Colon (tissue), 2 donors: Measurements from ENCODE around the gene LIMS4.
A peak's percentile ranks its signal among the peaks of the same experiment; 100 is the strongest.
"Not testable (repeated sequence)": the region's sequence is repeated elsewhere in the genome, so short reads cannot be mapped to it uniquely, and the experiment has no call there.

Source experiments
- FAIRE-seq: peaks from 2 replicates; lab custom pipeline; 2012; peaks lifted over from hg19 to GRCh38; lab: Jason Lieb, UNC
- donor health status: control.
- donor health status: control.

Gene LIMS4, protein sequence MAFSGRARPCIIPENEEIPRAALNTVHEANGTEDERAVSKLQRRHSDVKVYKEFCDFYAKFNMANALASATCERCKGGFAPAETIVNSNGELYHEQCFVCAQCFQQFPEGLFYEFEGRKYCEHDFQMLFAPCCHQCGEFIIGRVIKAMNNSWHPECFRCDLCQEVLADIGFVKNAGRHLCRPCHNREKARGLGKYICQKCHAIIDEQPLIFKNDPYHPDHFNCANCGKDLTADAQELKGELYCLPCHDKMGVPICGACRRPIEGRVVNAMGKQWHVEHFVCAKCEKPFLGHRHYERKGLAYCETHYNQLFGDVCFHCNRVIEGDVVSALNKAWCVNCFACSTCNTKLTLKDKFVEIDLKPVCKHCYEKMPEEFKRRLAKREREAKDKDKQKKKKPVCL

DNA sequence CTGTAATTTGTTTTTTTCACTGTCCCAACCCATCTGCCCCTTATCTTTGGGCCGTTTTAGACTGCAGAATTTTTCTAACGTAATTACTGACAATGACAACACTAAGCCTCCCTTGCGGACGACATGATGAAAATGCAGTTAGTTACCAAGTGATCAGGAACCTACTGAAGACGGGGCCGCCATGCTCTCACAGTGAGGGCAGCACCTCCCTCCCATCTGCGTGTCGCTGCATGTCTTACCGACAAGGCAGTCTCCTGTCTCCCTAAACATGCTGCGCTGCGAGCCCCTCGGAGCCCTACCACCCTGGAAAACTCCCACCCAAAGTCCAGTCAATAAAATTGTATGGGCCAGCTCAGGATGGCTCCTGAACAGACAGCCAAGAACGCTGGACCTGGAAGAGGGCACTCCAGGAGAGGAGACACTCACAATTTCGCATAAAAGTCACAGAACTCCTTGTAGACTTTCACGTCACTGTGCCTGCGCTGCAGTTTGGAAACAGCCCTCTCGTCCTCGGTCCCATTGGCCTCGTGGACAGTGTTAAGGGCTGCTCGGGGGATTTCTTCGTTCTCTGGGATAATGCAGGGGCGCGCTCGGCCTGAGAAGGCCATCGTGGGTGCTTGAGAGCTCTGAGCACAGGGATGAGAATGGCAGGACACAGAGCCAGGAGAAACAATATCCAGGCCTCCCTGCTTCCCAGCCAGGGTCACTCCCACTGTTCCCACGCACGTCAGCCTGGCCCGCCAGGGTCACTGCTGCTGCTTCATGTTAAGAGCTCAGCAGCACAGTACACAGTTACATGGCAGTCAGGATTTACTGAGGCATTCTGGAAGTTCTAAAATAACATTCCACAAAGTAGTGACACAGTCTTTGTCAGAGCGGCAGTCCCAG, at the start of gene LIMS4:
TSS of gene LIMS4 (minus strand) at position 646 of the 888 bp plus-strand sequence. CDS start at position 608, 38 bp downstream.
- not testable (repeated sequence) for FAIRE-seq

DNA sequence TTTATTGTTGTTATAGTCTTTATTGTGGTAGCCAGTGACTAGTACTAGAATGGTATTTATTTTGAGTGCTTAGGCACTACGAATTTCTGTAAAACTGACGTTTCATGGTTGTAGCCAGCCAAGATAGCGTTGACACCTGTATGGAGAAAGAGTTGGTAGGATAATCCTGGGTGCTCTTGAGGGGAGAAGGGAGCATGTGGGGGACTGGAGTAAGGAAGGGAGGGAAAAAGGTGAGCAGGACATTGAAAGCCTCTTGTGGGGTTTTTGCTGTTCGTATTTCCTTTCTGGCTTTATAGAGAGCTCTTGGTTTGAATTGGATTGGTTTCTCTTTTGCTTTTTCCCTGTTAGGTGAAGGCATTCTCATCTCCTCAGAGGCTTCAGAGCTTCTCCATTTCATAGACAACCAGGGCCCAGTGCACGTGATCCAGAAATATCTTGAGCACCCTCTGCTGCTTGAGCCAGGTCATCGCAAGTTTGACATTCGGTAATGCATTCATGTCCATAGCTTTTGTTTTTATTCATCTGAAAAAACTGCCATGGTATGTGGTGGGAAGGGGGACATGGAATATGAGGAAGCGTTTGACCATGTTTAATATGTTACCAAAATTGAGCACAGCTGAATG, 27.2 kb upstream of the LIMS4 start:
- FAIRE-seq, result not testable (repeated sequence)

DNA sequence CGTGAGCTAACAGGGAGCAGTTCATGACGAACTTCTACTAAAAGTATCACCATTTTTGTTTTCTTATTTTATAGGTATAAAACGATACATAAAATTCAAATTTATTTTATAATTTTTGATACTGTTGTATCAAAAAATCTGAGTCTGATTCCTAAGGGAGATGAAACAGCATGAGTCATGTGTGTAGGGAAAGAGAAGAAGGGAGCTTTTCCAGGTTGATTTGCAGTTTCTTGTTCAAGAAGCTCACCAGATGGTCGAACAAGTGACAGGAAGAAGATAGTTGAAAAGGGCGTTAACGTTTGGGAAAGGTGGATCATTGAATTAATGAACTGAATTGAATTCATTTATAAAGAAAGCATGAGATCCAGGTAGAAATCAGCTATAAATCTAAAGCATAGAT, 23.4 kb upstream of the LIMS4 start:
- FAIRE-seq, result not testable (repeated sequence)

DNA sequence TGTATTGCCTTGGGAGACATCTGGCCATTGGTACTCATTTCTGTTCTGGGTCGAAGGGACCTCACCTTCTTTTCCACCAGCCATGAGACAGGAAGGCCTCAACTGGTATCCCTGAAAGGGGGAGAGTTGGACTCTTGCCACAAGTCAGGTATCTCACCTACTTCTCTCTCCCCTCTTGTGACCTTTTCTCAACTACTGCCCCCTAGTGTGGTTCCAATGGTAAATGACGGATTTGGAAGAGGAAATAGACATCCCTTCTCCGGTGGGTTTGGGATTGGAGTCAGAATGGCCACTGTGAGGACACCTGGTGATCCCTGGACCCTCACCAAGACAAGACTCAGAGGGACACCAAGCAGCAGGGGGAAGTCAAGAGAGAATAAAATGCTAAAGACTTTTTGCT, 21.9 kb upstream of the LIMS4 start:
- FAIRE-seq, result not testable (repeated sequence)

DNA sequence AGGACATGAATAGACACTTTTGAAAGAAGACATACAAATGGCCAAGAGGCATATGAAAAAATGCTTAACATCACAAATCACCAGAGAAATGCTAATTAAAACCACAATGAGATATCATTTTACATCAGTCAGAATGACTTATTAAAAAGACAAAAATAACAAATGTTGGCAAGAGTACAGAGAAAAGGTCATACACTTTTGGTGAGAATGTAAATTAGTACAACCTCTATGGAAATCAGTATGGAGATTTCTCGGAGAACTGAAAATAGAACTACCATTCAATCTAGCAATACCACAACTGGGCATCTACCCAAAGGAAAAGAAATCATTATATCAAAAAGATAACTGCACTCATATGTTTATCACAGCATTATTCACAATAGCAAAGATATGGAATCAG, 16.4 kb upstream of the LIMS4 start:
- peak; percentile 93 for FAIRE-seq

DNA sequence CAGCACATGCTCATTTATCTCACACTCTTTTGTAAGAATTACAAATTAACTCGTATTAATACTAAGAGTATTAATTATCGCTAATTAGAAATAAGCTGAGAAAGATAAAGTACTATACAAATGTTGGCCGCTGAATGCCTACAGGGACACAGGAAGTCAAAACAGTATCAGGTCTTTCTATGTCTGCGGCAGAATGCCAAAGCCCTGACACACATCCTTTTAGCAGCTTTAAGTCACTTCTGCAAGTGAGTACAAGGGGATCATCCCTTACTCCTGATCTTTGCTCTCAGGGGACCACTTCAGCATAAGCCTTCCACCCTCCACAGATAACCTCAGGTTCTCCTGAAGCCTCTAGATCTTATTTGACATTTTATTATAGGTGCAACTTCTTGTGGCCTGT, 10.1 kb upstream of the LIMS4 start:
- not testable (repeated sequence) for FAIRE-seq

DNA sequence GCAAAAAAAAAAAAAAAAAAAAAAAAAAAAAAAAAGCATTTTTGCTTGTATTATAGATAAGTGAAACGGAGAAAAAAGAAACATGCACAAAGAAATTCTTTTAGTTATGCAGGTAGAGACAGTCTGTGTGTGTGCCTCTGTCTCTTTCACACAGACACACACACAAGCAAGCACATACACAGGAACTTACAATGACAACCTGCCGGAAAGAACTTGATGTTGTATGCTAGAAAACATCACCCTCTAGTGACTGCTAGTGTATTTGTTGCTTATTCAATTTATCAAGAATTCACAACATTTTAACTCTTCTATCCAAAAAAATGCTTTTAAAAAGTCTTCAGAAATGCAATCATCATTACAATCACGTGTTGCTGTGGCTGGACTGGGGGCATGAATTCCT, 8.6 kb upstream of the LIMS4 start:
- FAIRE-seq, result not testable (repeated sequence)

DNA sequence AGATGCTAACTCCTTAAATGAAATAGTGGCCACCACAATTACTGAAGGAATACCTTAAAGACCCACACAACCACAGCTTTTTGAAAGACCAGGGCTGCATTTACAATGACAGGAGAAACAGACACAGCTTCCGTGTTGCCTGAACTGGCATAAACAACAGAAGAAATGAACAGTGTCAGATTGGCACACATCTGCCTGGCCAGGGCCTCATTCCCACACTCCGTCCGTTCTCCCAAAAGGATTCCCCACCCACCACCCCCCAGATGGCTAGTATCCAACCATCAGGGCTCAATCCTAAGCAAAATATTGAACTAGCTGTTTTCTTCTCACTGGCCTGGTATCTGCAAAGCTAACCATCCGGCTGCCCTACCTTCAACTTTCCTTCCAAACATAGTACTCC, 7.5 kb upstream of the LIMS4 start:
- FAIRE-seq, result not testable (repeated sequence)

DNA sequence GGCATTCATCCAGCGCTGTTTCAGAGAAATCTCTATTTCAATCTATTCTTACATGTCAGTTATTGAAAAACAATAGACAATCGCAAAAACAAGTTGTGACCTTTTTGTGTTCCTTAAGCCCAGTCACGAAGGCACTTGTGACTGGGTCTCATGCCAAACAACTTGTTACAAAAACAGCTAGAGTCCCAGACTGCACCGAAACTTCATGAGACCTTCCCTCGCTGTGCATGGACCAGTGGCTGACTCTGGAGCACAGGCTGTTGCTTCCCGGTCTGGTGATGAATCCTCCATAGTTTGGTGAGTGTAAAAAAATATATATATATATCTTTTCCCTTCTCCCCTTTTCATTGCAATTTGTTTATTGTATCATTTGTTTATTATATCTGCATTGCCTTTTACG, 4.8 kb upstream of the LIMS4 start:
- FAIRE-seq, result not testable (repeated sequence)

DNA sequence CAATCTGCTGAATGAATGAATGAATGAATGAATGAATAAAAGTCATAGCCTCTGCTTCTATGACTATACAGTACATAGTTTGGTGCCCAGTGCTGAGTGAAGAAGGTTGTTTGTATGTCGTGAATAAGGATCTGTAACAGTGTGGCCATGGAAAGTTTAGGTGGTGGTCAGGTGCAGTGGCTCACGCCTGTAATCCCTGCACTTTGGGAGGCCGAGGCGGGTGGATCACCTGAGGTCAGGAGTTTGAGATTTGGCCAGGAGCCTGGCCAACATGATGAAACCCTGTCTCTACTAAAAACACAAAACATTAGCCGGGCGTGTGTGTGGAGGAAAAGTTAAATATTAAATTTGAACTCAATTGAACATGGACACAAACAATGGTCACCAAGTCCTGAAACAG, 4.3 kb upstream of the LIMS4 start:
- not testable (repeated sequence) for FAIRE-seq

DNA sequence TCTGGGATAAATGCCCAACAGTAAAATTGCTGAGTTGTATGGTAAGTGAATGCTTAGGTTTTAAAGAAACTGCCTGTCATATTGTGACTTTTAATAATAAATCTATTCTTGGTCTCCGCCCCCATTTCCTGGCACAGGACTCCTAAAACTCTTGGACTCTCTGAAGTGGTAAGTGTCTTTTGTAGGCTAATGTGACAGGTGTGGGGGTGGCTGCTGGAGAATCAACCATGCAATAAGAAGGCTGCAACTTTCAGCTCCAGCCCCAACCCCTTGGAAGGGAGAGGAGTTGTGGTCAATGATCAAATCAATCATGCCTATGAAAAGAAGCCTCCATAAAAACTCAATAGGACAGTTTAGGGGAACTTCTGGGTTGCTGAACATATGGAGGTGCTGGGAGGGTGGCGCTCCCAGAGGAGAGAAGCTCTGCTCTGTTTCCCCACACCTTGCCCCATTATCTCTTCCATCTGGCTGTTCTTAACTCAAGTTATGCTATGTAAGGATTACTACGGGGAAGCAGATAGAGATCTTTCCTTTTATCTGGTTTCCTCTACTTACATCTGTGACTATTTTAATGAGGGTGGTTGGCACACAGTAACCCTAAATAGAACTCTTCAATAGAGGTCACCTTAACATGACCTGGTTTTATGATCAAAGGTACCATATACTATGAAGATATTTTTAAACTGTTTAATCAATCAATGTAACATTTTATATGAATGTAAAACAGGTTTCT, 3.2 kb upstream of the LIMS4 start:
- not testable (repeated sequence) for FAIRE-seq

DNA sequence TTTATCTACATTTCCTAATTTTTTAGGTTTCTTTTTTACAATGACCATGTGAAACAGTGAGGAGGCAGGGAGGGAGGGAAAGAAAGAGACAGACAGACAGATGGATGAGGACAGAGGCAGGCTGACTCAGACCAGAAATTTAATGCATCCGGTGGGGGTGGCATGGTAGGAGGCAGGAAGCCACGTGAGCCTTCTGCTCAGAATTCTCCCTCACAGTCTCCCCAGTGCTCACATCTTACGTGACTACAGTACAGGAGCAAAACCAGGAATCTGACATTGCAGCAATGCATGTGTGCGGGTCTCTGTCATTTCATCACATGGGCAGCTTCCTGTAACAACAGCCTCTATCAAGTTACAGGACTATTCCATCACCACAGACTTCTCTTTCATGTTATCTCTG, 2.3 kb upstream of the LIMS4 start:
- not testable (repeated sequence) for FAIRE-seq

DNA sequence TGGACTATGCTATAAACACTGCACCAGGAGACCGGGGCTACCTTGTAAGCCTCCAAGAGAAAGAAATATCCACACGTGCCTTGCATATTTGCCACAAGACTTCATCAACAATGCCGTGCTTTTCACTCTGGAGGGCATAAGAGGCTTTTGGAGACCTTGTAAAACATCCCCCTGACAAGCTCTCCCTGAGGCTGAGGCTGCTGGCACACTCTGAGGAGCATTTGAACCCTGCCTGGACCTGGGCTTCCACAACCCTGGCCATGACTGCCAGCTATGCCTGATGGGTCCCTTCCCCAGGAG, 393 bp upstream of the LIMS4 start:
- FAIRE-seq, result not testable (repeated sequence)

DNA sequence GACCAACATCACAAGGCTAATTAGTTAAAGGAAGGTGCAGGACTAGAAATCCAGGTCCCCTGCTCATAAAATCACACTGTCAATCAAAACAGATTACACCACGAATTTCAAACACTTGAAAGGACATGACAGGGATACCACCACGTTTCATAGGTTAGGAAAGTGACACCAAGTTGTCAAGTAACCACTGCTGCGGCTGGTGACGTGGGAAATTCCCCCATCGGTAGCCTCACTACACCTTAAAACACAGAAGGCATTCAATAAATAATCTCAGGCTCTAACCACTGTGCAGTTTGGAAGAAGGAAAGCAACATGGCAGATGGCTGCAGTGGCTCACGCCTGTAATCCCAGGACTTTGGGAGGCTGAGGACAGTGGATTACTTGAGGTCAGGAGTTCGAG, 3.7 kb downstream of the LIMS4 start:
- not testable (repeated sequence) for FAIRE-seq

DNA sequence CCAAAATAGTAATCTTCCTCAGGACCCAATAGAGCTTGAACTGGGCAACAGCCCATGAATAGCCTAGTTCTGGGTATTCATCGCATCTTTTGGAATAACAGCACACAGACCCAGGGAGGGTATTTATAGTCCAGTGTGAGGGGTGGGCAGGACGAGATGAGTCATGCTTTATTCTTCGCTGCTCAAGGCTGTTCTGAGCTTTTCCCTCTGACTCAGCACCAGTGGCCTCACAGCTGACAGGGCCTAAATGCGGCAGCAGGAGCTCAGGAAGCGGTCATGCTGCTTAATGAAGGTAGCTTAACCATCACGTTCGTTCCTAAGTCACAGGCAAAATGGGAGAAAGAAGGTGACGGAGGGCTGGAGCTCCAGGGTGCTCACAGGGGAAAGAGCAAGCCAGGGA, 7.3 kb downstream of the LIMS4 start:
- FAIRE-seq, result not testable (repeated sequence)

DNA sequence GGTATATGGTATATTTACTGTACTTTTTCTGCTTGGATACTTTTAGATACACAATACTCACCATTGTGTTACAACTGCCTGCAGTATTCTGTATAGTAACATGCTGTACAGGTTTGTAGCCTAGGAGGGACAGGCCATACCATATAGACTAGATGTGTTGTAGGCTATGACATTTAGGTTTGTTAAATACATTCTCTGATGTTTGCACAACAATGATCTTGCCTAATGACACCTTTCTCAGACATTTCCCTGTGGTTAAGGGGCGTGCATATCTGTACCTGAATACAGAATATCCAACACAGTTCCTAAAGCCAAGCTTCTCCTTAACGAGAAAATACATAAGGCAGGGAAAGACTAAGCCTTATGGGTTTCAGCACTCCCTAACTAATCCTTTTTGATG, 10.2 kb downstream of the LIMS4 start:
- not testable (repeated sequence) for FAIRE-seq

DNA sequence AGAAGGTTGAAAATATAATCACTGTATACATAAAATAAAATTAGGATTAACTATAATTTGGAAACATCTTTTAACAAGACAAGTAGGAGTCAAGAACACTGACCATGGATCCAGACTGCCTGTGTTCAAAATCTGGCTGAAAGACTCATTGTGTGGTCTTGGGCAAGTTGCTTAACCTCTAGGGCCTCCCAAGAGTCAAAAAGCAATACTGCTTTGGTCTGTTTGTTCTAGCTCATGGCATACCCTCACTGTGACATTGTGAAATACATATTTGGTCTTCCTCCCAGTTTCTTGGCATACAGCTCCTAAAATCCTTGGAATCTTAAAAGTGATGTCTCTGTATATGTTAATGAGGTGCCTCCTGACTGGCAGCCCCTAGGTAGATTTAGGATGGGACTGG, 12.3 kb downstream of the LIMS4 start:
- FAIRE-seq, result not testable (repeated sequence)

DNA sequence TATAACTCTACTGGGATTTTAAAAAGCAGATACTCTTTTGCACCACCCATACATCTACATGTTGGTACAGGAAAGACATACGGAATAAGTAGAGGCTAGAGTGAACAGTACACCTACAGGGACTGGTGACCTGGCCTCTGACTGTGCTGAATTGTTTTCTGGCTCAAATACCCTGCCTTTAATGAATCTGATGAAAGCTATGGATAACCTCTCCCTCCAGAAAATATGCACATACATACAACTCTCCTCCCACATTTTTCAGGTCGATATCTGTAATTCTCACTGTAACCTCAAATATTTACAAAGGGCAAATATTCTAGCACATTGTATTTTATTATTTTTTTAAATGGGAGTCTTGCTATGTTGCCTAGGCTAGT, 15.4 kb downstream of the LIMS4 start:
- FAIRE-seq, result not testable (repeated sequence)

DNA sequence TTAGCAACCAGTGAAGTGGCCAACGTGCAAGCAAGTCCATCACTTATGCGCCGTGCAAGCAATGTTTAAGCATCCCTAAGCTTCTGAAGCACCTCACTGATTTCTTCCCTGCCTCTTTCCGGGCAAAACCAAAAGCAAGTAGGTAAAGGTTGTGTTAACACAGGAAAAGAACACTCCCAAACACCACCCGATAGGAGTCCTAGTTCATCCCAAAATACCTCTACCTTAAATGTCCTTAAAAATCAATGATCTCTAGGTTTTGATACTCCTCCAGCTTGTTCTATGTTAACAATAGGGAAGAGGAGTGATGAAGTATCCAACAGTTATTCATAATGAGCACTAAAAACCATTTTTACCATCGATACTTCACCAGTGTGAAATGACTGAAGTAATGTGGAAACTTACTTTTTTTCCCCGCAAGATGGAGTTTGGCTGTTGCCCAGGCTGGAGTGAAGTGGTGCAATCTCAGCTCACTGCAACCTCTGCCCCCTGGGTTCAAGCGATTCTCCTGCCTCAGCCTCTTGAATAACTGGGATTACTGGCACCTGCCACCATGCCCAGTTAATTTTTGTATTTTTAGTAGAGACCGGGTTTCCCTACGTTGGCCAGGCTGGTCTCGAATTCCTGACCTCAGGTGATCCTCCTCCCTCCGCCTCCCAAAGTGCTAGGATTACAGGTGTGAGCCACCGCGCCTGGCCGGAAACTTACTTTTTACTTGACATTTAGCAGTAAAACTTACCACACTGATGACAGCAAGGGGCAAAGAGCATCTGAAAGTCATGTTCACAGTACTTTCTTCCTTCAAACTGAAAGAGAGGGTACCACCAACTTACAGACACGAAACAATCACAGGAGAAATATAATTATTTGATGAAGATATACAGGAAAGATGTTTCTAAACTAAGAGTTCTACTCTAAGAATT, 16.1 kb downstream of the LIMS4 start:
- not testable (repeated sequence) for FAIRE-seq

DNA sequence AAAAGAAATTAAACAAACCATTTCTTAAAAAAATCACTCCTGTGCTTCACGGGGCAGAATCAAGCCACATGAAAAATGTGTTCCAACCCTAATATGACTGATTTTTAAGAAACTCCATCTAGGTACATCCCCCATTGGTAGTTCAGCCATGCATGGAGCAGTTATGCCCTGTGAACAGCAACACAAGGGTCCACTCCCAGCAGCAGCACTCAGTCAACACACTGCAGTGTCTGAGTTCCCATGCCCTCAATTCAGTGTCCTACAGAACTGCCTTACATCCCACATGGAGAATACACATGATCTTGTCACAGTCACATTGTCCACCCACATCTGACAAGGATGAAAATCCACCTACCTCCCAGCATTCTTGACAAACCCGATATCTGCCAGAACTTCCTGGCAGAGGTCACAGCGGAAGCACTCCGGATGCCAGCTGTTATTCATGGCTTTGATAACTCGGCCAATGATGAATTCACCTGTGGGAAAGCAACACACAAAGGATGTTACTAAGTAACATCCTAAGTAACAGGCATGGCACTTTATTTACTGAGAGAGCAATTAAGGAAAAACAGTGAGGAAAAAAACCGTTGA, 17.4 kb downstream of the LIMS4 start:
- FAIRE-seq, result not testable (repeated sequence)

DNA sequence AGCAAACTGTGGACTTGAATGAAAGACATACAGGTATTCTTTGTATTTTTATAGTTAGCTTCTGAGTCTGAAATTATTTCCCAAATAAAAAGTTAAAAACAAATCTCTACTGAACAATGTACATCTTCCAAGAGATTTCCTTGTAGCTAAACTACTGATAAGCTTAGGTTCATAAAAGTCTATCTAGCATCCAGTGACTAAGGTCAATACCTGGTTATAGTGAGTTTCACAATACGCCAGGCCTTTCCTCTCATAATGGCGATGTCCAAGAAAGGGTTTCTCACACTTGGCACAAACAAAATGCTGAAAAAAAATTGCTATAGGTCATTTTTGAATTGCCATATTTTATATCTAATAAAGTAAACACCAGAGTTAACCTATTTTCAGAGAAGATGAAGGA, 21.7 kb downstream of the LIMS4 start:
- FAIRE-seq, result peak; percentile 31
